GM12874 (cell line): ENCODE data around the gene SMOC2.

ENCODE experiments used
- CTCF ChIP-seq: IDR thresholded peaks from 2 replicates; pipeline ENCODE4 v1.5.1; 2011; ENCODE audit warnings: low read depth, mild to moderate bottlenecking, control low read depth, low read length, moderate library complexity; ENCODE audit not compliant: insufficient read depth

Gene SMOC2

GRCh38 chr6:168605964-168606363 lies 165.0 kb downstream of the SMOC2 start:
- TF ChIP-seq CTCF, result no peak

GRCh38 chr6:168606722-168607121 lies 165.7 kb downstream of the SMOC2 start:
- no peak for TF ChIP-seq CTCF

GRCh38 chr6:168607272-168608112 lies 166.5 kb downstream of the SMOC2 start:
- TF ChIP-seq CTCF, result no peak

- no peak for TF ChIP-seq CTCF
Observed at GRCh38 chr6:168608113-168608400, 167.1 kb downstream of the SMOC2 start.

- TF ChIP-seq CTCF, result no peak
Observed at GRCh38 chr6:168609026-168609685, 168.2 kb downstream of the SMOC2 start.

- TF ChIP-seq CTCF, result no peak
Observed at GRCh38 chr6:168609914-168610490, 169.0 kb downstream of the SMOC2 start.

- no peak for TF ChIP-seq CTCF
Observed at GRCh38 chr6:168611691-168612090, 170.7 kb downstream of the SMOC2 start.
